NB4 (cell line): ENCODE results near the gene NR2F1-AS1.

ENCODE experiments used
- POLR2A ChIP-seq: IDR thresholded peaks from 2 replicates; pipeline ENCODE4 v1.6.1; 2011; ENCODE audit warnings: mild to moderate bottlenecking; ENCODE audit not compliant: insufficient read length; ENCODE audit errors: extremely low read depth
- TF ChIP-seq, protein P1 (sequence below): IDR thresholded peaks from 2 replicates; pipeline ENCODE4 v1.6.1; 2011; ENCODE audit warnings: low read depth, low read length
- TF ChIP-seq, protein P2 (sequence below): IDR thresholded peaks from one replicate; pipeline ENCODE4 v1.5.1; 2012; ENCODE audit warnings: low read depth, low read length

DNA sequence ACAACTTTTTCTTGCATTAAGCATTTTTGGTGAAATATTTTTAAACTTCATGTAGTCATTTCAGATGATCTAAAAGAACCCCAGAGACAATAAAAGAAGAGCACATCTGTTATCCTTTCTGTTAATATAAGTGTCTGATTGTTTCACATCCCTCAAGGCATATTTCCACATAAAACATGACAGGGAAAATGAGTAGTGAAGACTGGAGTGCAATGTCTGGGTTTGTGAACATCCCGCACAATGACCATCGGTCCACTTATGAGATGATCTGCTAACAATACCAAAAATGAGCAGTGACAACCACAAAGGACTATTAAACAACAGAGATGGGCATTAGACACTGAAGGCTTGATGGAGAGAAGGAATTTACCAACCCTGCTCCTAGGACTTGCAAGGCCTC is 209.1 kb downstream of the NR2F1-AS1 start:
- no peak for TF ChIP-seq POLR2A
- TF ChIP-seq, protein P1, sequence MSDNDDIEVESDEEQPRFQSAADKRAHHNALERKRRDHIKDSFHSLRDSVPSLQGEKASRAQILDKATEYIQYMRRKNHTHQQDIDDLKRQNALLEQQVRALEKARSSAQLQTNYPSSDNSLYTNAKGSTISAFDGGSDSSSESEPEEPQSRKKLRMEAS: no peak
- TF ChIP-seq, protein P2, sequence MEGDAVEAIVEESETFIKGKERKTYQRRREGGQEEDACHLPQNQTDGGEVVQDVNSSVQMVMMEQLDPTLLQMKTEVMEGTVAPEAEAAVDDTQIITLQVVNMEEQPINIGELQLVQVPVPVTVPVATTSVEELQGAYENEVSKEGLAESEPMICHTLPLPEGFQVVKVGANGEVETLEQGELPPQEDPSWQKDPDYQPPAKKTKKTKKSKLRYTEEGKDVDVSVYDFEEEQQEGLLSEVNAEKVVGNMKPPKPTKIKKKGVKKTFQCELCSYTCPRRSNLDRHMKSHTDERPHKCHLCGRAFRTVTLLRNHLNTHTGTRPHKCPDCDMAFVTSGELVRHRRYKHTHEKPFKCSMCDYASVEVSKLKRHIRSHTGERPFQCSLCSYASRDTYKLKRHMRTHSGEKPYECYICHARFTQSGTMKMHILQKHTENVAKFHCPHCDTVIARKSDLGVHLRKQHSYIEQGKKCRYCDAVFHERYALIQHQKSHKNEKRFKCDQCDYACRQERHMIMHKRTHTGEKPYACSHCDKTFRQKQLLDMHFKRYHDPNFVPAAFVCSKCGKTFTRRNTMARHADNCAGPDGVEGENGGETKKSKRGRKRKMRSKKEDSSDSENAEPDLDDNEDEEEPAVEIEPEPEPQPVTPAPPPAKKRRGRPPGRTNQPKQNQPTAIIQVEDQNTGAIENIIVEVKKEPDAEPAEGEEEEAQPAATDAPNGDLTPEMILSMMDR: no peak
